Suppressor macrophage treated with lipopolysaccharide for 4 hours (primary cell): Measurements from ENCODE around the gene GAREM1.

ENCODE experiments used
- DNase-seq: peaks from one replicate; pipeline ENCODE4 v3.0.0-alpha.2; 2020

GAREM1 gene

DNA sequence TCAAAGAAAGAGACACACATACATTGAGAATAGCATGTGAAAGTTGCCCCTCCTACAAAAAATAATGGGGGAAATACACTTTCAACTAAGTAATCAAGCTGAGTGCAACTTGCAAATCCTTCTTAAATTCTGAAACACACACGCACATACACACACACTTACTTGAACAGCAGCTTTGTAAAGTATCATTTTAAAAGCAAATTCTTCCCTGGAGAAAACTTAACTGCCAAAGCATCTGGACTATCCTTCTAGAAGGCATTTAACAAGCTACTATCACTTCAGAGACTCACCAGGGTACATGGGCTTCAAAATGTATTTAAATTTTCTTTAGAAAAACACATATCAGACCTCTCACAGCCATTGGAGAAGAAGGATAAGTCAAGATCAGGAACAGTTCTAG lies 15.3 kb downstream of the GAREM1 start:
- DNase-seq = no peak

DNA sequence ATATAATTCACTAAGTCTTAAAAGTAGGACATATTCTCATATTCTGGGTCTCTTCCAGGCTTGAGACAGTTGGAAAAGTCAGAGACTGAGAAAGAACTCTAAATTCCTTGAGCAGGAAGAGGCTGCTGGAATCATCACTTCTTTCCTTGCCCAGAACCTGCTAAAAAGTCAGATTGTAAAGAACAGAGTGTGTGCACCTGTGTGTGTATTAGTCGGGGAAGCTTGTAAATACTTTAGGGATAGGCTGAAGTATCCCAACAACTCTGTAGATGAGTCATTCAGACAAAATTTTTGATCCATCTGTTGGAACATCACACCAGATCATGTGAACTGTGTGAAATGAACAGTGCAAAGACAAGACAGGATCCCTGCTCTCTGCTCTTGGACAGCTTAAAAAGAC lies 16.1 kb downstream of the GAREM1 start:
- no peak for DNase-seq

- DNase-seq = no peak
Measured at GRCh38 chr18:32450874-32451273, 19.8 kb downstream of the GAREM1 start.

DNA sequence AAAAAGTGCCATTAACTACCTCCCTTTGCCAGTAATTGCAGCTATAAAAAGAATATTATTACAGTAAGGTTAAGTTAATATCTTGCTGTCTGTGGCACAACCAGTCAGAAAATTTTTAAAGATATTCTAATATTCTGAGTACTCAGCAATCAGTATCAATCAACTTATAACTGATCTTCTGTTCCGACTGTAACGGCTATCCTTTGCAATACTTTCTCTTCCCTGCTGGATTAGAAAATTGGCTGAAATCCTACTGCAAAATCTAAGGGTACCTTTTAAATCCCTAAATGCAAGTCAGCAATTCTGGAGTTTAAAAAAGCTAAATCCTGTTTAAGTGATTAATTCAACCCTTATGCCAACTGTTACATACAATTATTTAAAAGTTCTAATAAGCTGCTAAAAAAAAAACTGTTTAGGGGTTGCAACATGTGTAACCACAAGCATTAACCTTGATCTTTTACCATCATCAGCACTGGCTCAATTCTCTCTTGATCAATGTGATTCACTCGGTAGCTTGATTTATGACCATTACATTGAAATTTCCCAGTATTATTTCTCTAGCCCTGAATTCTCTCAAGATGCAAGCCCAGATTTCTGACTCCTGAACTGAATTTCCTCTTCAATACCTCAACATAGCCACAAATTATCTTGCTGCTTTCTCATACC lies 20.5 kb downstream of the GAREM1 start:
- no peak for DNase-seq

DNA sequence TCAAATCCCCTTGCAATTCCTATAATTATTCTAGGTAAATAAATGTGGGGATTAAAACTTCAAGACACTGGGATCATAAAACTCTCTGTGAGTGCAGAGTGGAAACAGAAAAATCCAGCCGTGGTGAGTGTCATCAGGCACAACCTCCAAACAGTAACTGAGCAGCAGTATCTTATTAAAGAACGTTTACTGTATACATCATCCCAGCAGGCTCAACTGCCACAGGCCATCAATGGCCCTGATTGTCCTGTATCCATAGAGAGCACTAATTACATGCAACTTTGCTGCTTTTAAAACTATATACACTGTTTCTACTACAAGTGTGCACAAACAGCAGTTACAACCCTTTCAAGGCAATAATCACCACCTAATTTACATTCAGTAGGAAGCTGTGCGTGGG lies 23.9 kb downstream of the GAREM1 start:
- DNase-seq = no peak

- DNase-seq = no peak
Measured at GRCh38 chr18:32445846-32446245, 24.8 kb downstream of the GAREM1 start.

DNA sequence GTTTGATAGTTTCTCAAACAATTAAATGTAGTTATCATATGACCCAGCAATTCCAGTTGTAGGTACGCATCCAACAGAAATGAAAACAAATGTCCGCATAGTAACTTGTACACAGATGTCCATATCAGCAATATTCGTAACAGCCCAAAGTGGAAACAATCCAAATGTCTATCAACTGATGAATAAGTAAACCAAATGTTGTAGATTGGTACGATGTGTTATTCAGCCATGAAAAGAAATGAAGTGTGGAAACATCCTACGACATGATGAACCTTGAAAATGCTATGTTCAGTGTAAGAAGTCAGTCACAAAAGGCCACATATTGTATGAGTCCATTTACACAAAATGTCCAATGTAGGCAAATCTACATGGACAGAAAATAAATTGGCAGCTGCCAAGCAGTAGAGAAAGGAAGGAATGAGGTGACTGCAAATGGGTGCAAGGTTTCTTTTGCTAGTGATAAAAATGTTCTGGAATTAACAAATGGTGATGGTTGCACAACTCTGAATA lies 26.9 kb downstream of the GAREM1 start:
- no peak for DNase-seq

DNA sequence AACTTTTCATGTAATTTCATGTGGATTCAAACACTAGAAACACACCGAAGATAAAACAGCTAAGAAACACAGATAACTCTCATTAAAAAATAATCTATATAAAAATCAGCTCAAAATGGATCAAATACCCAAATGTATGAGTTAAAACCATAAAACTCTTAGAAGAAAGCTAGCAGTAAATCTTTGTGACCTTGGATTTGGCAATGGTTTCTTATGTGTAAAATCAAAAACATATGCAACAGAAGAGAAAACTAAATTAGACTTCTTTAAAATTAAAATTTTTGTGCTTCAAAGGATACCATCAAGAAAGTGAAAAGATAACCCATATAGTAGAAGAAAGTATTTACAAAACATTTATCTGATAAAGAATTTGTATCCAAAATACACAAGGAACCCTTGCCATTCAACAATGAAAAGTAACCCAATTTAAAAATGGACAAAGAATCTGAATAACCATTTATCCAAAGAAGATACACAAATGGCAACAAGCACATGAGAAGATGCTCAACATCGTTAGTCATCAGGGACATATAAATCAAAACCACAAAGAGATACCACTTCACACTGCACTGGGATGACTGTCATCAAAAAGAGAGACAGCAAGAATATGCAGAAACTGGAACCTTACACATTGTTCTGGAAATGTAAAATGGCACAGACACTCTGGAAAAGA lies 27.5 kb downstream of the GAREM1 start:
- no peak for DNase-seq

GRCh38 chr18:32442575-32442974 lies 28.1 kb downstream of the GAREM1 start:
- no peak for DNase-seq

DNA sequence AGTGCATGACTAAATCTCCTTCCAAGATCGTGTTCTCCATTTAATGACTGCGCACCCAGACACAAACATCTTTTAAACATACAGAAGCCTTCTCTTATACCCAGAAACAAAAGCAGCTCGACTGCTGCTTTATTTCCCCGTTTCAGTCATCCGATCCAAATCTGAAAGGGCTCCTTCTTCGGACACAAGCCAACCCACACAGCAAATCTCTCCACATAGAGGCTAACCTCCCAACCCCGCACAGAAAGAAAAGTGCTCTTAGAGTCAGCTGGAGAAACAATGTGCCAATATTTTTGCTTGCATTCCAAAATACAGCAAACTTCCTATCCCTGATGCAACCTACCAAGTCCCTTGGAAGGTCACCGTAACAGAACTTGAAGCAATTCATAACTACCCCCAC lies 29.1 kb downstream of the GAREM1 start:
- no peak for DNase-seq

DNA sequence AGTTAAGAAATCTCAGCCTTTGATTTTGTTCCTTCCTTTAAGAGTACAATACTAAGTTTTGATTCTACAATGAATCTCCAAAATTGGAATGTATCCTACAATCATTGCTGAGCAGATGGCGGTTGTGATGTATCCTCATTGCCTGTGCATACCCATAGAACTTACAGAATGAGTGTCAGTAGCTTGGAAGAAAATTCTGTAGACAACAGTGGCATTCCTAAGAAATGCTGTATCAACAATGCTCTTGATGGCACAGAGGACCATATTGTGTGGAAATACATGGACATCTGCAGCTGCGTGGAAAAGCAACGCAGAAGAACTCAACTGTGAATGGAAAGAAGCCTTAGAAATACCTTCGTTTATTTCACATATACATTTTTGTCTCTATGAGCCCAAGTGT lies 30.2 kb downstream of the GAREM1 start:
- no peak for DNase-seq

- DNase-seq = peak; percentile 8
Measured at GRCh38 chr18:32439802-32440201, 30.9 kb downstream of the GAREM1 start.

DNA sequence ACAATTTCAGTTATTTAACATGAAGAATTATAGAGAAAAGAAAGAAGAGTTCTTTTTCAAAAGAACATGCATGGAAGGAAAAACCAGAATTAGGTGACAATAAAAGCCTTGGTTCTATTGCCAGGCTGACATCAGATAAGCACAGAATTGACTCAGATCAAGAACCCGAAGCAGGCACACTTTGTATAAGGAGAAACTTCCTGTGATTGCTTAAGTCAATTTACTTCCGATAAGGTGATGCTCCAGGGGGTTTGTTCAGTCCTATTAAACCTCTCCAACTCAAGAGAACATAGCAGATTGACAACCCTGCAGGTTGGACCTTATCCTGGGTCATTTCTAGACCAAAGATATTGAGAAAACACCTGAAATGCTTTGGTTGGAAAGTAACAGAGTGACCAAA lies 31.4 kb downstream of the GAREM1 start:
- DNase-seq = no peak

DNA sequence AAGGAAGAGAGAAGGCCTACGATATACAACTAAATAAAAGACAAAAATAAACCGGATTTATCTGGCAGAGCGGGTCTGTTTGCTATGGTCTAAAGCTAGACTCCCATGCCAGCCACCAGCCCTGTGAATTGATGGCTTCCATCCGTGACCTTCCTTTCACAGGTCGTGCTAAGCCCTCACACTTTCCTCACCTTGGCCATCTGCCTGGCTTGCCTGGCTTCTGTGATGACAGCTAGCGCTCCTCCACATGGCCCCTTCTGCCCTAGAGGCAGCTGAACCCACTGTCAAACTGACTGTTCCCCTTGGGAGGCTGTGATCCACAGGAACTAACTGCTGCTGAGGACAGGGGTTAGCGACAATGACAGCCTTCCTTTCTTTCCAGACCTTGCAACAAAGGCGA lies 32.5 kb downstream of the GAREM1 start:
- DNase-seq = no peak

DNA sequence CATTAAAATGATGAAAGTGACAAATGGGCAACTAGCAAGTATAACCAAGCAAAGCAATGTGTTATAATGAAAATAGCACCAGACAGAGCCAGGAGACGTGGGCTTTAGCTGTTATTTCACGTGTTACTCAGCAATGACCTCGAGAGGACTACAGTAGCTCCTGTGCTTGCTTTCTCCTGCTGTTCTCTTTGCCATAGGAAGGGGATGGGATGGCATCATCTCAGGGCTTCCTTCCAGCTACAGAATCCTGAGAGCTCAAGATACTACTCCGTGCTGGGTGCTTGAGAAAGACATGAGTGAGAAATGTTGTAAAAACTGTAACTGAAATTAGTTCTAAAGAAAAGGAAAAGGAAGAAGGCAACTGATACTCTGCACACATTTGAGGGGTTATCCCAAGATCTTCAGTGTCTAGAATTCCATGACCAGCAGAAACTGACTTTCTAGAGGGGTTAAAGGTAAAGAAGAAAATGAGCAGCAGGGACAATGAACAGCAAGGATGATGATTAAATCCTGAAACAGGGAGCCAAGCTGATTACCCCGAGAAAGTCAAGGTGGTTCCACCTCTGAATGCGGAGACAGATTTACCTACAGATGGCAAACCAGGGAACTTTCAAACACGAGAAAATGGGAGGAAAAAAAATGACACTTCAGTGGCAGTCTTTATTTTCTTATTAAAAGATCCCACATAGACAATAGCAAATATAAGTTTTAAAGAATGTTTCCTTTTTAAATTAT lies 33.4 kb downstream of the GAREM1 start:
- no peak for DNase-seq

GRCh38 chr18:32435631-32436500 lies 34.8 kb downstream of the GAREM1 start:
- no peak for DNase-seq

GRCh38 chr18:32431753-32432152 lies 38.9 kb downstream of the GAREM1 start:
- DNase-seq = no peak

DNA sequence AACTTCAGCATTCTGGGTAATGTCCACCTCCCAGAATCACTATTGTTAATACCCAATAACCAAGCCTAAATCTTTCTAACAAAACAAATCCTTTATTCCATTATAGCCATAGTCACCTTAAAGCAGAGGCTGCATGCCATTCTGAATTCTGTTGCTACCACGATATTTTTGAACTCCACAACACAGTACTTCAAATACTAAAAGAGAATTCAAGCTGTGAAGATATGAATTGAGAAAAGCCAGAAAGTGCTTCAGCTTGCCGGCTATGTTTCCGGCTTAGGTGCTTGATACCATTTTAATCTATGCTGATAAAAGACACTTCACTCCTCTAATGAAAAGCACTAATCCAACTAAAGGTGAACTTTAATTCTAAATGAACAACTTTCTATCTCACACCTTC lies 41.3 kb downstream of the GAREM1 start:
- DNase-seq = no peak

- no peak for DNase-seq
Measured at GRCh38 chr18:32427084-32427900, 43.4 kb downstream of the GAREM1 start.

DNA sequence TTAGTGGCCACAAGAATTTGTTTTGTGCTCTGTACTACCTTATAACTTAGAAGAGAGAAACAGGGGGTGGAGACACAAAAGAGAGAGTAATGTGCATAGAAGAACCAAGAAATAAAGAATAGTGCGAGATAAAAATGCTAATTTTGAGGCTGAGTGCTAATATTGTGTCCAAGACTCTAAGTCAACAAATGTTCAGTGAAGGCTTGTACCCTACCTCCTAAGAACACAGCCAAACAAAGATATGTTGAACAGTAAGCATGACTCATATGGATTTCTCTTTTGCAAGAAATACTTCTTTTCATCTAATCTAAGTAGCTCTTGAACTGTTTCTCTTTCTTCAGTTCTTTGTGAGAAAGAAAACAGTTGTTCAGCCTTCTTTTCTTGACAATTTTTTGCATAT lies 45.2 kb downstream of the GAREM1 start:
- no peak for DNase-seq

GRCh38 chr18:32424696-32425095 lies 46.0 kb downstream of the GAREM1 start:
- DNase-seq = no peak
